Immature natural killer cell (primary cell): ENCODE measurements around the gene CTSE. TPM values are rescaled to one million over a fixed set of nuclear protein-coding genes. Genes with fewer than 3 reads are reported as not detected.
"Not testable (repeated sequence)": the region's sequence is repeated elsewhere in the genome, so short reads cannot be mapped to it uniquely, and the experiment has no call there.

Source experiments
- DNase-seq, 3 donors: peaks; one replicate each; pipeline ENCODE4 v3.0.0; 2022; ENCODE audit warnings: mixed read lengths in 1 of 3
- H3K27ac Mint-ChIP-seq, 6 donors: one replicate each; pipeline ENCODE4 v1.8.0; 2020; ENCODE audit warnings: mixed read lengths in 6 of 6, mild to moderate bottlenecking in 5 of 6, inconsistent platforms in 4 of 6, moderate library complexity in 3 of 6
- H3K27me3 Mint-ChIP-seq, 3 donors: one replicate each; pipeline ENCODE4 v1.8.0; 2020 to 2021; ENCODE audit warnings: low read depth in 3 of 3, mild to moderate bottlenecking in 3 of 3, mixed read lengths in 3 of 3, moderate library complexity in 3 of 3, inconsistent platforms in 1 of 3
- H3K36me3 Mint-ChIP-seq, 3 donors: one replicate each; pipeline ENCODE4 v1.8.0; 2020; ENCODE audit warnings: mixed read lengths in 3 of 3, inconsistent platforms in 2 of 3, mild to moderate bottlenecking in 2 of 3
- H3K4me1 Mint-ChIP-seq, 2 donors: one replicate each; pipeline ENCODE4 v1.8.0; 2020; ENCODE audit warnings: inconsistent platforms in 2 of 2, mild to moderate bottlenecking in 2 of 2, mixed read lengths in 2 of 2, moderate library complexity in 1 of 2
- H3K4me3 Mint-ChIP-seq, 5 donors: one replicate each; pipeline ENCODE4 v1.8.0; 2020; ENCODE audit warnings: mild to moderate bottlenecking in 5 of 5, mixed read lengths in 5 of 5, inconsistent platforms in 3 of 5, moderate library complexity in 3 of 5
- H3K9me3 Mint-ChIP-seq, 6 donors: one replicate each; pipeline ENCODE4 v1.8.0; 2020; ENCODE audit warnings: mild to moderate bottlenecking in 6 of 6, mixed read lengths in 6 of 6, inconsistent platforms in 4 of 6, moderate library complexity in 3 of 6
- polyA plus RNA-seq, 3 donors: library from polyadenylated mRNA; unstranded; fragments of 300-500 nt; fragmentation: Illumina TruSeq; gene quantifications; one replicate each; pipeline ENCODE4 v1.2.3, GENCODE V29; 2021

The CTSE gene
- polyA plus RNA-seq, 3 donors from 2014 or later: not detected

DNA sequence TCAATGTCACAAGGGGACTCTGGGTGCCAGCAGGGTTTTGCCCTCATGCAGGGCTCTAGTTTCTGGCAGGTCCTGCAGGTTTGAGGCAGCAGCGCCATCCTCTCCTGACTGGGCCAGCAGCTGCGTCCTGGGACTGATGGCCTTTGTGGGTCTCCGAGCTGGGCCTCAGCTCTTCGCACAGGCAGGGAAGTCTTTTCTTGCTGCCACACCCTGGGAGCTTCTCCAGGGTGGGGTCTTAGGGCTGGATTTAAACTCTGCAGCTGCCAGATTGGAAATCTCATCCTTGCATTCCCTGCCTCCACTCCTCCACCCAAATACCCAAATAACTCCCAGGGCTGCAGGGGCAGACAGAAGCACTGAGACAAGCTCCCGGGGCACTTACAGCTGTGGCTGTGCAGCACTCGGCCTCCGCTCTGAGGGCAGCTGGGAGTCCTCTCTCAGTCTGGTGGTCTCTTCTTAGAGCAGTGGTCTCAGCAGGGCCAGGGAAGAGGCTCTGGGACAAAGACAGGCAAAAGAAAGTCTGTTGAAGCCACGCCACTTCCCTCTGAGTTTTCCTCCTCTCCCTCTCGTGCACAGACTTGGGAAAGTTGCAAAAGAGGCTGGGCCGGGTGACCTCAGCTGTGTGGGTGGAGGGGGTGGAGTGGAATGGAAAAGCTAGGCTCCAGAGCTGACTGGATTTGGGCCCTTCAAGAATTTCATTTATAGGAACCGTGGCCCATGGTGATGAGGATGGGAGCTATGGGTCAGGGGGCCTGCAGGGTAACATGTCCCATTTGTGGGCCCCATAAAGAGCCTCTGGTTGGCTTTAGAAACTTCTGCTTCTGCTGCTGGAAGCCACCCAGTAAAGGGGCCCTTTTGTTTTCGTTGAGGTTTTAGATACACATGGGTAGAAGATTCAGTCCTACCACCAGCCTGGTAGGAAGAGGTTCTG lies 20.6 kb downstream of the CTSE start, which contains the start of gene RAB7B:
Gene RAB7B (minus strand): TSS at position 525 of the 931 bp plus-strand sequence. CDS start 9,260 bp downstream, outside the sequence.
- H3K36me3 Mint-ChIP-seq: no peaks in the 10 kb centered on the region
- H3K27me3 Mint-ChIP-seq: no peaks in the 10 kb centered on the region
- H3K27ac Mint-ChIP-seq: peak within 1 kb of the TSS in 1 of 6 donors; percentile 37
- H3K4me1 Mint-ChIP-seq: no peaks in the 10 kb centered on the region
- no peaks in the 10 kb centered on the region for H3K9me3 Mint-ChIP-seq
- H3K4me3 Mint-ChIP-seq: no peak within 1 kb of the TSS
- no peak for DNase-seq

DNA sequence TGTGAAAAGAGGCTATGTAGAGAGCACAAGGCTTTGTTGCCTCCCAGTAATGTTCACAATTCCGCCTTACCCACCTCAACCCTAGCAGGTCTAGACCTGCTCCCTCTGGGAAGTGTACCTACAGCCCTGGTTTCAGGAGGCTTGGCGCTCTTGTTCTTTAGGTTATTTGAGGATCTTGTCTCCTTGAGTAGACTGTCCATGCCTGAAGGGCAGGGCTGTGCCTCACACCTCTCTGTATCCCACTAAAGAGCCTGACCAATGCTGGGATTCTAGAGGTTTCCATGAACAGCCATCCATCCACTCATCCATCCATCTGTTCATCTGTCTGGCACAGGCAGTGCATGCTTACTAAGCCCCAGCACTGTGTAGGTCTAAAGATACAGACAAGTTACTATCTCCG lies 21.5 kb downstream of the CTSE start:
- Mint-ChIP-seq H3K4me1 (no peaks in the 10 kb centered on the region), H3K27ac (no peak overlapping the region), H3K4me3 (no peak overlapping the region), H3K27me3 (peaks cover 0 to 2% (median 0%) of the 10 kb centered on the region in 3 donors), H3K9me3 (no peaks in the 10 kb centered on the region), H3K36me3 (no peaks in the 10 kb centered on the region)
- DNase-seq: no peak

DNA sequence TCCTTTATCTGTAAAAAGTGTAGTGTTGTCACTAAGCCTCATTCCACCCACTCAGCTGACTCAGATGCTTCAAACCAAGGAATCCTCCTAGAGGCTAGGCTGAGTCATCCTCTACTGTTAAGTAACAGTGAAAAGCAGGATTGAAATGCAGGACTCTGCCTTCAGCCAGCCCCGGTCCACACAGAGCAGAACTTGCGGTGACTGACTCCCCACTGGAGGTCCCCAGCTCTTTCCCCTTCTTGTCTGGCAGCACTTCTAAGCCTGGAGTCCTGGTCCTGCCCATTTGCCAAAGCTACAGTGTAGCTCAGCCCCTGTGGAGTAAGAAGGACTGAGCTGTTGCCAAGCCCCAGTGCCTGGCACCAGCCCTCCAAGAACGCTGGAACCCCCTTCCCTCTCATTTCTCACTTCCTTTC lies 22.2 kb downstream of the CTSE start:
- Mint-ChIP-seq H3K4me3 (no peak overlapping the region), H3K36me3 (no peaks in the 10 kb centered on the region), H3K27ac (no peak overlapping the region), H3K27me3 (peaks cover 0 to 3% (median 0%) of the 10 kb centered on the region in 3 donors), H3K9me3 (no peaks in the 10 kb centered on the region), H3K4me1 (no peaks in the 10 kb centered on the region)
- DNase-seq: no peak

DNA sequence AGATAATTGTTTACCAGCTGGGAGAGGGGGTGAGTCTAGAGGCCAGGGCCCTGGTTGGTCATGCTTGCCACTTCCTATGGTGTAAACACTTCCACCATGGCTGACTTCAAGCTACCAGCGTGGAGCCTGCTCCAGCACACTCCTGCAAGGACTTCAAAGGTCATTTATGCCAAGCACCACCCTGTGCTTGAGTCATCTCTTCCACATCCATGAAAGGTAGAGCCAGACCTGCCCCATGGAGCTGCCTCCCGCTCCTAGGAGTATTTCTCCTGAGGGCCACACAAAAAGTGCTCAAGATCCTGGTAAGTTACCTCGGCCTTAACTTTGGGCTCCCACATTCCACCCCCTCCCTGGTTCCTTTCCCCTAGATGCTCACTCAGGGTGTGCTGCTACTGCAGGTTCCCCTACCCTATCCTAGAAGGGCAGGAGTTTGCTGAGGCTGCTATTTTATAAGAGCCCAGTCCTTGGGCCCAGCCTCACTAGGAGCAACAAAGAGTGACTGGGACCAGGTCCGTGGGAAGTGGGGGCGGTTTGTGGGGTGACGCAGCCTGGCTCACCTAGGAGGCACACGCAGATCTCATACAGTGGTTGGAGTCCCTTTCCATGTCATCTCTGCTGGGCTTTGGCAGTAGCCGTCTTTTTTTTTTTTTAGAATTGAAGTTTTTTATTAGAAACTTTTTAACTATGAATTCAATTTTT lies 22.9 kb downstream of the CTSE start:
- no peak for DNase-seq
- Mint-ChIP-seq H3K9me3 (no peaks in the 10 kb centered on the region), H3K27ac (no peak overlapping the region), H3K27me3 (peaks cover 0 to 3% (median 0%) of the 10 kb centered on the region in 3 donors), H3K36me3 (no peaks in the 10 kb centered on the region), H3K4me1 (no peaks in the 10 kb centered on the region), H3K4me3 (no peak overlapping the region)

DNA sequence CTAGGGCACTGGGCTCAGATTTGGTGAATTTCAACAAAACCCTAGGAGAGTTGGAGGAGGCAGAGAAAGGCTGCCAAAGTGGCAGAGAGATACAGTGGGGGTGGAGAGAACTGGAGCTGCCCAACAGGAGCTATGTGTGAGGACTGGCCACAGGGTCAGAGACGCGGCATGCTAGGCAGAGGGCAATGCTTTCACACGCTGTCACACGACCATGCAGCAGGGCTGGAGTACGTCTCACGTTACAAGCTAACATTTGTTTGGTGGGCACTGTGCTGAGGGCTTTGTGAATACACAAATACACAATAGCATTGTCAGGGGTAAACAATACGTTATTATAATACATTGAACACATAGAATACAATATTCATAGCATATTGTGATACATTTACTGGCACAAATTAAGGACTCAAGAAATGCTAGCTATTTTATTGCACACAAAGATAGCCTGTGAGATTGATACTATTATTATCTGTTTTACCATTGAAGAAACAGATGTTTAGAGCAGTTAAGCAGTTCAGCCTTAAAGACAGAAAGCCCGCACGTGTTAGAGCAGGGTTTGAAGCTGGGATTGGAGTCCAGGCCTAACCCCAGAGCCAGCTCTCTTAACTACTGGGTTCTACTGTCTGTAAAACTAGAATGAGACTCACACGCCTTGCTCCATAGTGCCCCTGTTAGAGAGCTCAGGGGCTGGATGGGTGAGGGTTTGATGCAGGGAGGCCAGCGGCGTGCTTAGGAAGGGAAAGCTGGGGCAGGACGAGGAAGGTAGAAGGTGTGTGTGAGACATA lies 25.0 kb downstream of the CTSE start:
- no peaks in the 10 kb centered on the region for H3K4me1 Mint-ChIP-seq
- no peaks in the 10 kb centered on the region for H3K9me3 Mint-ChIP-seq
- H3K36me3 Mint-ChIP-seq: no peaks in the 10 kb centered on the region
- H3K27me3 Mint-ChIP-seq: peaks cover 0 to 3% (median 0%) of the 10 kb centered on the region in 3 donors
- no peak for DNase-seq
- H3K4me3 Mint-ChIP-seq: no peak overlapping the region
- no peak overlapping the region for H3K27ac Mint-ChIP-seq

DNA sequence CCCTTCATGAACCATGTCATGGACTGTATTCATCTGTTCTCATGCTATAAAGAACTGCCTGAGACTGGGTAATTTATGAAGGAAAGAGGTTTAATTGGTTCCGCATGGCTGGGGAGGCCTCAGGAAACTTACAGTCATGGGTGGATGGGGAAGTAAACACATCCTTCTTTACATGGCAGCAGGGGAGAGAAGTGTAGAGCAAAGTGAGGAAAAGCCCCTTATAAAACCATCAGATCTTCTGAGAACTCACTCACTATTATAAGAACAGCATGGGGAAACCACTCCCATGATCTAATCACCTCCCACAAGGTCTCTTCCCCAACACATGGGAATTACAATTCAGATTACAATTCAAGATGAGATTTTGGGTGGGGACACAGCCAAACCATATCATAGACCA lies 27.1 kb downstream of the CTSE start:
- not testable (repeated sequence) for H3K36me3 Mint-ChIP-seq, DNase-seq, H3K27ac Mint-ChIP-seq, H3K4me1 Mint-ChIP-seq, H3K27me3 Mint-ChIP-seq, H3K9me3 Mint-ChIP-seq, H3K4me3 Mint-ChIP-seq

DNA sequence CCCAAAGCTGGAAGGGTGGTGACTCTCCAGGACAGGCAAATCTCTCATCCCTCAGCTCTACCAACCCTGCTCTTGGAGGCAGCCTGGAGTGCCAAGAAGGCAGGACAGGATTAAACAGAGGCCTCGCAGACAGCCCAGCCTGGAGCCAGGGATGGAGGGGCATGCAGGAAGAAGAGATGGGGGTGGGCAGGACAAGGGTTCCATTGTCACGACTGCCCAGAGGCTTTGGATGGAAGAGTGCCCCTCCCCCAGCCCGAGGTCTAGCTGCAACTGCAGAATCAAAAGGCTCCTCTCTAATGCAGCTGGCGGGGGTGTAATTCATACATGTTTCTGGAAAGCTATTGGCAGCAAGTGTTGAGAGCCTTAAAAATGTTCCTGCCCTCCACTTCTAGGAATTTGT lies 29.3 kb downstream of the CTSE start:
- DNase-seq: no peak
- H3K4me3 Mint-ChIP-seq: no peak overlapping the region

DNA sequence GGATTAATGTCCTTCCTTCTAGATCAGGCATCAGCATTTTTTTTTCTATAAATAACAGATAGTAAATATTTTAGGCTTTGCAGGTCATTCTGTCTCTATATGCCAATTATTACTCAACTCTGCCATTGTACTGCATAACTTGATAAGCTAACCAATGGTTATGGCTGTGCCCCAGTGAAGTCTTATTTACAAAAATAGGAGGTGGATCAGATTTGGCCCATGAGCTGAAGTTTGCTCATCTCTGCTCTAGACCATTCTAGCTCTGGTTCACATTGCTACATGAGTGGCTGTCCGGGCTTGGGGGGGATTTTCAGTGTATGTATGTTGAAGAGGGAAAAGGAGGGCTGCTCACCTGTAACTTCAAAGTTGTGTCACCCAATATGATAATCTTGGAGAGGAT lies 30.6 kb downstream of the CTSE start:
- Mint-ChIP-seq H3K4me3 (no peak overlapping the region), H3K36me3 (no peaks in the 10 kb centered on the region), H3K27ac (no peak overlapping the region), H3K9me3 (no peaks in the 10 kb centered on the region), H3K27me3 (peaks cover 0 to 10% (median 3%) of the 10 kb centered on the region in 3 donors), H3K4me1 (no peaks in the 10 kb centered on the region)
- DNase-seq: no peak

More for the DNA sequence above, 29.3 kb downstream of the CTSE start:
- H3K4me1 Mint-ChIP-seq: no peaks in the 10 kb centered on the region
- H3K36me3 Mint-ChIP-seq: no peaks in the 10 kb centered on the region
- H3K27me3 Mint-ChIP-seq: peaks cover 0 to 10% (median 3%) of the 10 kb centered on the region in 3 donors
- no peaks in the 10 kb centered on the region for H3K9me3 Mint-ChIP-seq
- no peak overlapping the region for H3K27ac Mint-ChIP-seq

DNA sequence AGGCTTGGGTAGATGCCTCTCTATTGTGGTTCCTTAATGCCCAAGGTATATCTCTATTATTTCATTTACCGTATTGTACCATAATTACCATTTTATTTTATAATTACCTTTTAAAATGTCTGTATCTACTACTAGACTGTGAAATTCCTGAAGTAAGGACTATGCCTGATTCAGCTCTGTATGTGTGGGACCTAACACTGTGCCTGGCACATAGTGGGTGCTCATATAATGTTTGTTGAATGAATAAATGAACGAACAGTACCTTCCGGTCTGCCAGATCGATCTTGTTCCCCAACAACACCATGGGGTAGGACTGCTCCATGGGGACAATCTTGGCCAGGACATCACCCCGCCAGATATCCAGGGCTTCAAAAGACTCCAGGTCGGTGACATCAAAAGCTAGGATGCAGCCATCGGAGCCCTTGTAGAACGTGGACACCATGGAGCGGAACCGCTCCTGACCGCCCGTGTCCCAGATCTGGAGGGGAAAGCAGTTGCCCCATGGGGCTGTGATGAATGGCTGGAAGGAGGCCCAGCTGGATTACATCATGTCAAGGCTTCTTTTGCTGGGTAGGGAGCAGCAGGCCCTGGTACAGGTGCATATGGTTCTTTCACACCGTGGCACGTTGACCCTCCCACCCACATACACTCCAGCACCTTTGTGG lies 31.3 kb downstream of the CTSE start:
- no peaks in the 10 kb centered on the region for H3K36me3 Mint-ChIP-seq
- no peak overlapping the region for H3K27ac Mint-ChIP-seq
- no peaks in the 10 kb centered on the region for H3K9me3 Mint-ChIP-seq
- no peak overlapping the region for H3K4me3 Mint-ChIP-seq
- H3K4me1 Mint-ChIP-seq: no peaks in the 10 kb centered on the region
- peaks cover 0 to 10% (median 2%) of the 10 kb centered on the region in 3 donors for H3K27me3 Mint-ChIP-seq
- no peak for DNase-seq

DNA sequence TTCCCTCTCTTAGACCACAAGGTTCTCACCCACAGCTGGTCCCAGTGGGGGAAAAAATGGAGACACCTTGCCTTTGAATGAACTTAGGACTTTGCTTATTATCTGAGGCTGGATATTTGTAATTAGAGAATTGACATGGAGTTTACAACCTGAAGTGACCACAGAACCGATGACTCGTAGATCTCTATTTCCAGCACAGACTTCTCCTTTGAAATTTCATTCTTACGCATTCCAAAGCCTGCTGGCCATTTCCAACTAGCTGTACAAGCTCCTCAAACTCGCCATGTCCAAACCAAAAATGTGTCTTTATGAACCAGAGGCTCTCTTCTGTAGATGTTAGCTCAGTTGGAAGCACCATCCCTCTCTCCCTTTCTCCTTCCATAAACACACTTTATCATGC lies 32.5 kb downstream of the CTSE start:
- peaks cover 0 to 10% (median 0%) of the 10 kb centered on the region in 3 donors for H3K27me3 Mint-ChIP-seq
- no peaks in the 10 kb centered on the region for H3K4me1 Mint-ChIP-seq
- H3K4me3 Mint-ChIP-seq: no peak overlapping the region
- no peaks in the 10 kb centered on the region for H3K9me3 Mint-ChIP-seq
- no peaks in the 10 kb centered on the region for H3K36me3 Mint-ChIP-seq
- no peak overlapping the region for H3K27ac Mint-ChIP-seq
- no peak for DNase-seq

DNA sequence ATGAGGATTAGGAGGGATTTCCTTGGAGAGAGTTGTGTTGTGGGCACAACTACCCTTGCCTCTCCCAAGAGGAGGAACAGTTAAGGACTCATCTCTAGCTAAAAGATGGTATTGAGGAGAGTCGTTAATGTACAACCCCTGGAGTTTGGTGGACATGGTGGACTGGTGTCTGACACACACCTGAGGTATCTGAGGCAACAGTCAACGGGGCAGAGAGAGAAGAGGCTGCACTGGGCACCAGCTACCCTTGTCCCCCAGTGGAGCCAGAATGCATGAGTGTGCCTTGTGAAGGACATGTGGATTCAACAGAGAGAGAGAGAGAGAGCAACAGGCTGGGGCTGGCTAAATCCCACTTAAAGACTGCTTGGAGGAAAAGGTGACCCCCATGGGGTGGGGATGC lies 33.5 kb downstream of the CTSE start:
- no peaks in the 10 kb centered on the region for H3K36me3 Mint-ChIP-seq
- DNase-seq: no peak
- H3K27me3 Mint-ChIP-seq: peaks cover 0 to 10% (median 0%) of the 10 kb centered on the region in 3 donors
- no peaks in the 10 kb centered on the region for H3K4me1 Mint-ChIP-seq
- no peak overlapping the region for H3K27ac Mint-ChIP-seq
- no peaks in the 10 kb centered on the region for H3K9me3 Mint-ChIP-seq
- H3K4me3 Mint-ChIP-seq: no peak overlapping the region

DNA sequence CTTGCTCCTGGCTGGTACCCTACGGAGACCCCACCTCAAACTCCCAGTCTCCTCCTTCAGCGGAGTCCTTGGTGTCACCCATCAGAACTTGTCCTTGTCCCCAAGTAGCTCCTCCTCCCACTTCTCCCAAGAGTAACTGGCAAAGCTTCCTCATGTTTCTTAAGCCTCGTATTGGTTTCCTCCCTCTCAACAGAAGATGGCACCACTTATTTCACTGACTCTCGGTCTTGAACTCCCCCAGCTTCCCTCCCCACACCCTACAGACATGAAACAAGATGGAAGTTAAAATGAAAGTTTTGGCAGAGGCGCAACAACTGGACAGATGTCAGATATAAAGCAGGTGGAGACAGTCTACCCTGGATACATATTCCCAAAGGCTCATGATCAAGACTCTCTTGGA lies 33.9 kb downstream of the CTSE start:
- no peak for DNase-seq
- Mint-ChIP-seq H3K27ac (no peak overlapping the region), H3K9me3 (no peaks in the 10 kb centered on the region), H3K27me3 (peaks cover 0 to 10% (median 0%) of the 10 kb centered on the region in 3 donors), H3K36me3 (no peaks in the 10 kb centered on the region), H3K4me1 (no peaks in the 10 kb centered on the region), H3K4me3 (no peak overlapping the region)

DNA sequence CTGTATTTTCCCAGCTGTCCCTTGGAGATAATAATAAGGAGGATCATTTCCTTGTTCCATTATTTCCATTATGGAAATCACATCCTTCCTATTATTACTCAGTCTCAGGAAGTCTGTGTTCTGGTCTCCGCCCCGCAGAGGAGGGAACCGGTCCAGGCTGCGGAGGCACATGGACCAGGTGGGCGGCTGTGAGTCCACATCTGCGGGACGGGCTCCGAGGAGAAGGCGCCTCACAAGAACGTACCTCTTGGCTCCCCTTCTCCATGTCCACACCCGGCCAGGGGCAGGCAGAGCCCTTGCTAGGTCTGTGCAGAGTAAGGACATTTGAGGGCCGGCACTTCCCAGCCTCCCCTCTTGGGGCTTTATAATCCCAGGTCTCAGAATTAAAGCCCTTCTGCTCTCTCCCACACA lies 35.1 kb downstream of the CTSE start:
- DNase-seq: no peak
- no peak overlapping the region for H3K27ac Mint-ChIP-seq
- H3K27me3 Mint-ChIP-seq: peaks cover 0 to 12% (median 0%) of the 10 kb centered on the region in 3 donors
- no peaks in the 10 kb centered on the region for H3K4me1 Mint-ChIP-seq
- H3K36me3 Mint-ChIP-seq: no peaks in the 10 kb centered on the region
- H3K4me3 Mint-ChIP-seq: no peak overlapping the region
- H3K9me3 Mint-ChIP-seq: no peaks in the 10 kb centered on the region
